IMR-90 (cell line): ENCODE data around the gene OCIAD1. TPM values are rescaled to one million over a fixed set of nuclear protein-coding genes. Genes with fewer than 3 reads are reported as not detected.
A peak's percentile ranks its signal among the peaks of the same experiment; 100 is the strongest.

ENCODE experiments used
- ATAC-seq: fragments of 200-7000 bp; cut with Tn5 transposase; 2 replicates; pipeline ENCODE4 v1.9.1; 2020; ENCODE audit warnings: low read depth, mild to moderate bottlenecking, moderate library complexity
- BruUV-seq: library from RNA; stranded (reverse); fragments of 400-500 nt; replicated peaks from 2 replicates; lab custom pipeline; 2021; lab: Mats Ljungman, UMichigan
- CTCF ChIA-PET: fragments of 300-600 bp; formaldehyde crosslinking; extraction: SDS; loops from one replicate; lab custom pipeline; 2021; ENCODE audit warnings: antibody characterized with exemption; lab: Yijun Ruan, JAX
- POLR2A ChIA-PET: fragments of 300-600 bp; sonication (Branson Sonifier 250); formaldehyde crosslinking; loops from one replicate; lab custom pipeline; 2022; ENCODE audit warnings: antibody characterized with exemption; ENCODE audit not compliant: unreplicated experiment; lab: Charles Lee
- DNase-seq: peaks from one replicate; pipeline ENCODE4 v3.0.0; 2013
- H2AFZ ChIP-seq: replicated peaks from 2 replicates; pipeline ENCODE3; 2013; ENCODE audit warnings: low read length, mild to moderate bottlenecking; ENCODE audit not compliant: poor library complexity
- H2AK5ac ChIP-seq: 2 replicates; pipeline ENCODE4 v1.6.1; 2013; ENCODE audit warnings: low read depth, low read length, inconsistent platforms
- H2AK9ac ChIP-seq: replicated peaks from 2 replicates; pipeline ENCODE3; 2013; ENCODE audit warnings: mild to moderate bottlenecking, low read depth, low read length, moderate library complexity; ENCODE audit not compliant: poor library complexity
- H2BK120ac ChIP-seq: 2 replicates; pipeline ENCODE4 v1.6.1; 2013; ENCODE audit warnings: low read depth, low read length, inconsistent platforms
- H2BK15ac ChIP-seq: 3 replicates; pipeline ENCODE4 v1.6.1; 2013; ENCODE audit warnings: low read depth, low read length, inconsistent platforms
- H2BK20ac ChIP-seq: 2 replicates; pipeline ENCODE4 v1.6.1; 2013; ENCODE audit warnings: low read depth, mild to moderate bottlenecking, inconsistent platforms, low read length, moderate library complexity
- H2BK5ac ChIP-seq: 2 replicates; pipeline ENCODE4 v1.6.1; 2013; ENCODE audit warnings: mild to moderate bottlenecking, low read depth, low read length, inconsistent platforms; ENCODE audit not compliant: poor library complexity, severe bottlenecking
- H3K14ac ChIP-seq: replicated peaks from 2 replicates; pipeline ENCODE4 v1.6.1; 2013; ENCODE audit warnings: low read depth, low read length, inconsistent platforms
- H3K18ac ChIP-seq: 2 replicates; pipeline ENCODE4 v1.6.1; 2013; ENCODE audit warnings: low read depth, low read length, control low read depth
- H3K23ac ChIP-seq: 2 replicates; pipeline ENCODE4 v1.6.1; 2013; ENCODE audit warnings: low read depth, low read length, inconsistent platforms
- H3K27ac ChIP-seq: 2 replicates; pipeline ENCODE4 v1.5.1; 2013; ENCODE audit warnings: mild to moderate bottlenecking, control low read depth, low read length; ENCODE audit not compliant: insufficient read depth
- H3K27me3 ChIP-seq: 2 replicates; pipeline ENCODE4 v1.6.1; 2013; ENCODE audit warnings: low read length; ENCODE audit not compliant: control insufficient read depth, insufficient read depth
- H3K36me3 ChIP-seq: 2 replicates; pipeline ENCODE4 v1.6.1; 2013; ENCODE audit warnings: low read length, mixed read lengths; ENCODE audit not compliant: control insufficient read depth, insufficient read depth
- H3K4ac ChIP-seq: 2 replicates; pipeline ENCODE4 v1.6.1; 2013; ENCODE audit warnings: low read depth, low read length, inconsistent platforms
- H3K4me1 ChIP-seq: 2 replicates; pipeline ENCODE4 v1.6.1; 2013; ENCODE audit warnings: low read length, mixed read lengths; ENCODE audit not compliant: control insufficient read depth, insufficient read depth
- H3K4me2 ChIP-seq: 2 replicates; pipeline ENCODE4 v1.6.1; 2013; ENCODE audit warnings: low read depth, mild to moderate bottlenecking, control low read depth, low read length, moderate library complexity
- H3K4me3 ChIP-seq: 2 replicates; pipeline ENCODE4 v1.5.1; 2013; ENCODE audit warnings: low read depth, mild to moderate bottlenecking, control low read depth, low read length, moderate library complexity; ENCODE audit not compliant: insufficient read depth
- H3K56ac ChIP-seq: 2 replicates; pipeline ENCODE4 v1.6.1; 2013; ENCODE audit warnings: low read length, inconsistent platforms; ENCODE audit not compliant: insufficient read depth; ENCODE audit errors: extremely low read depth
- H3K79me1 ChIP-seq, 2 experiments: 2 replicates each; pipeline ENCODE4 v1.6.1; 2013; ENCODE audit warnings: low read length in 2 of 2, inconsistent platforms in 1 of 2, low read depth in 1 of 2
- H3K9ac ChIP-seq: 2 replicates; pipeline ENCODE4 v1.6.1; 2013; ENCODE audit warnings: low read depth, low read length, control low read depth
- H3K9me1 ChIP-seq: 2 replicates; pipeline ENCODE4 v1.6.1; 2013; ENCODE audit warnings: low read length, inconsistent platforms; ENCODE audit not compliant: insufficient read depth
- H3K9me3 ChIP-seq: 2 replicates; pipeline ENCODE4 v1.6.1; 2013; ENCODE audit warnings: low read length; ENCODE audit not compliant: control insufficient read depth, insufficient read depth
- H4K20me1 ChIP-seq: 2 replicates; pipeline ENCODE4 v1.6.1; 2013; ENCODE audit warnings: low read length, inconsistent platforms; ENCODE audit not compliant: insufficient read depth
- H4K5ac ChIP-seq: 2 replicates; pipeline ENCODE4 v1.6.1; 2013; ENCODE audit warnings: mild to moderate bottlenecking, low read depth, low read length, control low read depth
- H4K8ac ChIP-seq, 2 experiments: 2 replicates each; pipeline ENCODE4 v1.6.1; 2013; ENCODE audit warnings: low read depth in 2 of 2, low read length in 2 of 2, control low read depth in 1 of 2, inconsistent platforms in 1 of 2
- H4K91ac ChIP-seq: 2 replicates; pipeline ENCODE4 v1.6.1; 2013; ENCODE audit warnings: low read depth, low read length, inconsistent platforms; ENCODE audit not compliant: insufficient read depth
- BHLHE40 ChIP-seq: fragments of 150-350 bp; IDR thresholded peaks from 2 replicates; pipeline ENCODE4 v1.6.1; 2016; ENCODE audit warnings: mild to moderate bottlenecking, low read depth, low read length
- CEBPB ChIP-seq: IDR thresholded peaks from 2 replicates; pipeline ENCODE4 v1.6.1; 2012; ENCODE audit warnings: low read depth, low read length, improper control_type of control experiment
- CTCF ChIP-seq: conservative IDR thresholded peaks from 2 replicates; pipeline ENCODE4 v1.5.1; 2012; ENCODE audit warnings: mild to moderate bottlenecking, low read depth, low read length, improper control_type of control experiment
- ELK1 ChIP-seq: fragments of 150-350 bp; IDR thresholded peaks from 2 replicates; pipeline ENCODE4 v1.6.1; 2016; ENCODE audit warnings: low read depth, mild to moderate bottlenecking, low read length, moderate library complexity, borderline replicate concordance
- MAFK ChIP-seq: IDR thresholded peaks from 2 replicates; pipeline ENCODE4 v1.6.1; 2012; ENCODE audit warnings: low read depth, low read length, improper control_type of control experiment
- MAZ ChIP-seq: IDR thresholded peaks from 2 replicates; pipeline ENCODE4 v1.6.1; 2012; ENCODE audit warnings: low read depth, mild to moderate bottlenecking, low read length, improper control_type of control experiment, moderate library complexity, borderline replicate concordance
- NFE2L2 ChIP-seq: fragments of 150-350 bp; IDR thresholded peaks from 2 replicates; pipeline ENCODE4 v1.6.1; 2016; ENCODE audit warnings: low read depth, mild to moderate bottlenecking, low read length
- POLR2A ChIP-seq: IDR thresholded peaks from 2 replicates; pipeline ENCODE4 v1.6.1; 2012; ENCODE audit warnings: mild to moderate bottlenecking, low read depth, low read length
- RAD21 ChIP-seq: IDR thresholded peaks from 2 replicates; pipeline ENCODE4 v1.6.1; 2012; ENCODE audit warnings: low read length, improper control_type of control experiment
- RCOR1 ChIP-seq: IDR thresholded peaks from 2 replicates; pipeline ENCODE4 v1.6.1; 2012; ENCODE audit warnings: mild to moderate bottlenecking, low read length, improper control_type of control experiment; ENCODE audit not compliant: insufficient replicate concordance
- RFX5 ChIP-seq: IDR thresholded peaks from 2 replicates; pipeline ENCODE4 v1.8.0; 2012; ENCODE audit warnings: low read depth, mild to moderate bottlenecking, low read length, moderate library complexity
- USF2 ChIP-seq: fragments of 150-350 bp; IDR thresholded peaks from 2 replicates; pipeline ENCODE4 v1.6.1; 2017; ENCODE audit warnings: mild to moderate bottlenecking, antibody characterized with exemption, low read length, low read depth
- WGBS, 2 experiments: methylation state at CpG; one replicate each; pipeline versions ENCODE4 v1.1.5 to v1.1.7; 2013; ENCODE audit warnings: missing lambda C conversion rate in 2 of 2; ENCODE audit not compliant: insufficient read length in 1 of 2; ENCODE audit errors: extremely low coverage in 2 of 2; 5-methylcytosine and 5-hydroxymethylcytosine counted together
- dilution Hi-C: fragments of 300-500 bp; cut with HindIII; formaldehyde crosslinking; loops from one replicate; pipeline ENCODE4 v1.14.3; 2018; ENCODE audit warnings: low sequenced_read_pairs; ENCODE audit not compliant: unreplicated experiment
- in situ Hi-C: fragments of 300-500 bp; cut with MboI; formaldehyde crosslinking; loops from 3 replicates; pipeline ENCODE4 v1.14.3; 2019; ENCODE audit warnings: low sequenced_read_pairs, inconsistent platforms, mixed read lengths
- intact Hi-C: fragments of 100-400 bp; cut with micrococcal nuclease; formaldehyde crosslinking; loops from 2 replicates; pipeline ENCODE4 v1.10.0; 2022
- polyA plus RNA-seq, 3 experiments: library from polyadenylated mRNA; depleted of rRNA; stranded (reverse); fragments of >200 nt; gene quantifications; 2 replicates each; pipeline ENCODE4 v1.2.3, GENCODE V29; 2012; ENCODE audit warnings: low replicate concordance in 1 of 3
- total RNA-seq: library from RNA; depleted of rRNA; stranded (reverse); fragments of >200 nt; gene quantifications from 2 replicates; pipeline ENCODE4 v1.2.3, GENCODE V29; 2012

The OCIAD1 gene
- total and polyA plus RNA-seq, 2 of the 4 experiments (the other 2 are of a cell fraction), result 86.9 to 112 TPM

GRCh38 chr4:48905363-48906015 is 74.6 kb downstream of the OCIAD1 start:
- in situ Hi-C loops (no loop called here), dilution Hi-C loops (no loop called here), intact Hi-C loops (loop anchor here (5.0 kb wide), 1 partner anchor 57 kb away; no protein-coding TSS in a partner anchor)
- ATAC-seq (no peak), DNase-seq (peak; percentile 61)
- Histone ChIP-seq H2BK20ac (no peak overlapping the region; the same call in 1 of the 2 replicates), H2AK9ac (peak overlapping the region; percentile 84), H3K18ac (no peak overlapping the region), H4K20me1 (no peaks in the 10 kb centered on the region), H3K4ac (0 out of 2 replicates have a peak overlapping the region, but pooled peaks have one; percentile 9), H3K9me1 (peaks cover 10% of the 10 kb centered on the region), H3K79me1 (peaks cover 0 to 7% of the 10 kb centered on the region in 2 experiments; a peak in 2 of 4 replicates), H4K8ac (peak overlapping the region in 1 of 2 experiments; percentile 42; a peak in 1 of 4 replicates), H3K27me3 (no peaks in the 10 kb centered on the region), H3K56ac (no peak overlapping the region), H3K36me3 (no peaks in the 10 kb centered on the region), H3K27ac (no peak overlapping the region), H2AK5ac (no peak overlapping the region; the same call in 1 of the 2 replicates), H4K91ac (no peak overlapping the region), H4K5ac (no peak overlapping the region), H3K14ac (peak overlapping the region; percentile 35), H3K4me3 (no peak overlapping the region), H2BK15ac (no peak overlapping the region), H3K23ac (no peak overlapping the region), H3K9me3 (no peaks in the 10 kb centered on the region), H2AFZ (peak overlapping the region; percentile 93), H3K4me1 (peaks cover 1% of the 10 kb centered on the region; the same call in 1 of the 2 replicates), H3K9ac (no peak overlapping the region), H2BK120ac (no peak overlapping the region), H2BK5ac (no peak overlapping the region), H3K4me2 (peak overlapping the region; percentile 57; the same call in 1 of the 2 replicates)
- BruUV-seq, result no TSS peak
- ChIA-PET POLR2A (no interaction called here), CTCF (interaction anchor here (0.6 kb wide), 1 partner anchor 14 kb away, joined by 3 read pairs; no protein-coding TSS in a partner anchor)
- WGBS, 2 experiments, result 89% methylated on average over 4 of the region's 9 CpGs; no CpG with 5 or more reads in 1 of the 2 experiments
- no peak for TF ChIP-seq RFX5
- TF ChIP-seq ELK1, result no peak
- no peak for TF ChIP-seq RAD21
- no peak for TF ChIP-seq CTCF
- TF ChIP-seq BHLHE40, result no peak
- TF ChIP-seq USF2, result peak; percentile 46
- TF ChIP-seq NFE2L2, result no peak
- no peak for TF ChIP-seq POLR2A
- no peak; the same call in 1 of the 2 replicates for TF ChIP-seq MAZ
- TF ChIP-seq MAFK, result no peak
- TF ChIP-seq RCOR1, result no peak
- peak; percentile 30; the same call in 1 of the 2 replicates for TF ChIP-seq CEBPB
